ENCODE measurements around the gene FAM186B.

The FAM186B gene

DNA sequence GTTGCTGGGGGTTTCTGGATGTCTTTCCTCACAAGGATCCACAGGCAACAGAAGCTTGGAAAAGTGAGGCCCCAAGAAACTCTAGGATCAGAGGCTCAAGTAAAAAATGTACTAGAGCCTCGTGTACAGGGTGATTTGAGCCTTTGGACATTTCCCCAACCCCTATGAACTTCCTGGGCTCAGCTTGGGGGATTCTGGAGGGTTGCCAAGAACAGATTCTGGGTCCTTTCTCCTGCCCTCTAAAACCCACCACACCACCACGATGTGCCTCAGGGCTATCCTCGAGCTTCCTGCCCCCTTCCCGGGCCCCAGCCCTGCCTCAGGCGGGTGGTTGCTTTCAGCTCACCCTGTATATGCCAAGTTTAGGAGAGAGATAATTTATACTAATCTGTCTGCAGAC is 583 bp downstream of the FAM186B start:
- no peak for DNase-seq

DNA sequence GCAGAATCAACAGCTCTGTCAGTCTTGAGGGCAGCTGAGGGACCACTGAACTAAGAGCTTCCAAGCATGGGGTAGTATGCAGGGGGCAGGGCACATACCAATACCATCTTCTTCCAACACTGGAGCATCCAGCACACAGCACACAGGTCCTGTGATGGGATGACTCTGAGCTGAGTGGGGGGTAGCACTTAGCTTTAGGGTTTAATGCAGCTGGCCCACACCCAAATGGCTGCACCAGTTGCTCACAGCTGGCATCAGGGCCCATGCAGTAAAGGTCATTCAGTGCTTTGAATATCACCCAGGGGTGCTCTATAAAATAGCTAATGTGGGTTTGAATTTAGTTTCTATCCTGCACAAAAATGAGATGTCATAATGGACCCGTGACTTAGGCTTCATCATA is 1.7 kb downstream of the FAM186B start:
- no peak for DNase-seq

DNA sequence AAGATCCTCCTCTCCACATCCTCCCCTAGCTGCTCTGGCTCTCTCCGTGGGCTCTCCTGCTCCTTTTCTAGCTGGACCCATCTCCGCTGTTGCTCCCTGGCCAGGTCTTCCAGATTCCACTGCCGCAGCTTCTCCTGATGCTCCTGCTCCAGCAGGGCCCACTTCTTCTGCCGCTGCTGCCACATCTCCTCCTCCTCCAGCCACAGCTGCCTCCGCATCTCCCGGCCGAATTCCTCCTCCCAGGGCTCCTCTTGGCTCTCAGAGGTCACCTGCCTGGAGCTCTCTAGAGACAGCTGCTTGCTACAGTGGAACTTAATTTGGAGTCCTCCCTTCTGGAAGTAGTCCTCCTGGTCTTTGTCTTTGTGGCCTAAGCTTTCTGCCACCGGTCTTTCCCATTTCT is 5.5 kb downstream of the FAM186B start:
- DNase-seq, result no peak

DNA sequence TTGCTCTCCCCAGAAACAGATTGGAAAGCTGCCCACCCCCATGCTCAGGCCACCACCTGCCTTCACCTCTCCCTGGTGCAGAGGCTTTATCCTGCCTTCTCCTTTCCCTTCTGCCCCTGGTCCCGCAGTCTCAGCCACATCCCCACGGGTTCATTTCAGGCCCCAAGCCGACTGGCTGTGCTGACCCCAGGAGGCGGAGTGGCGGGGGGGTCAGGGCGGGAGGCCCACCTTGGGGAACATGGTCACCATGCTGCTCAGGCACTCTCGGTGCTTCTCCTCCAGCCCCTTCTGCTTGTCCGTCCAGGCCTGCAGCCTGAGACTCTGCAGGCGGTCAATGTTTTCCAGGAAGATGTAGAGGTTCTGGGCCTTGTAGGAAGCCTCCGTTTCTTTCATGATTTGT is 6.9 kb downstream of the FAM186B start:
- DNase-seq, result no peak

DNA sequence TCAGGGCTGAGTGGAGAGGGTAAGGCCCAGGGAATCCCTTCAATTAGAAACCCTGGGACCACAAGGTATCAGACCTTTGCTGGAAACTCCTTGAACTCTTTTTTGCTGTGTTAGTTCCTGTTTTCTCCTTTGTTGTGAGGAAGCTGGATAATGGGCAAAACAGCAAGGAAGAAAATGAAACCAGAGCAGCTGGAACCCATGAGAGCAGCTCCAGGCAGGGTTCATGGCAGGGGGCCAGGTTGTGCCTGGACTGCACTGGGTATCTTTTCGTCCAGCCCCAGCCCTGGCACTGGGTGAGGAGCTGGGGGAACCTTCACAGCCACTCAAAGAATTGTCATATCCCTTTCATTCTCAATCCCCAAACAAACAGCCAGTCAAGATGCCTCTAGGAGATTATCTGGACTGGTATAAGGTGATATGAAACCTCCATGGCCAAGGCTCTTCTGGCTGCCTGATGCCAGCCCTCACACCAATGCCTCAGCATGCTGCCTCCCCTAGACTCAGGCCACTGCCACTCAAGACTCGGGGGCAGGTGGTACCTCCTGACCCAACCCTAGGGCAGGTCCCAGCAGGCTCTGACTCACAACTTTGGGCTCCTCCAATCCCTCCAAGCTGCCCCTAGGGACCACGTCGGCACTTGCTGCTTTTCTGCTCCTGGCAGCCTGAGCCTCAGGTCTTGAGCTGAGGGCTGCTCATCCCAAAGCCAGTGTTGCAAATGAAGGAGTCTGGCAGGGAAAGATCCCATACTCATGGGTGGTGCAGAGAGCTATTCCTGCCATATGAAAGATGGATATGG is 16.5 kb downstream of the FAM186B start:
- peak; percentile 39 for DNase-seq

DNA sequence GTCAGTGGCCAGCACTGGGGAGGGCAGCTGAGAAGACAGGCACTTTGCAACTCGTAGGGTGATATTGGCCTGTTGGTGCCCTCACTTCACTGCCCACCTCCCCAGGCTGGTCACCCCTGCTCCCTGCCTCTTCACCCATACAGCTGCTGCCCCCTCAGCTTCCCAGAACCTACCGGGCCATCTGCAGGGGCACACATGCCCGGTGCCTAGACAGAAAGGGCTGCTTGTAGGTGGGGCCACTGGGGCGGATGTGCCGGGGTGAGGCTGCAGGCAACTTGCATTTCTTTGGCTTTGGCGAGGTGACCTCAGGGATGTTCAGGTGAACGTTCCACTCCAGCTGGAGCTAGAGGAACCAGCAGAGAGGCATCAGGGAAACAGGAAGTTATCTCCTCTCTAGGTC is 17.2 kb downstream of the FAM186B start:
- DNase-seq, result no peak

DNA sequence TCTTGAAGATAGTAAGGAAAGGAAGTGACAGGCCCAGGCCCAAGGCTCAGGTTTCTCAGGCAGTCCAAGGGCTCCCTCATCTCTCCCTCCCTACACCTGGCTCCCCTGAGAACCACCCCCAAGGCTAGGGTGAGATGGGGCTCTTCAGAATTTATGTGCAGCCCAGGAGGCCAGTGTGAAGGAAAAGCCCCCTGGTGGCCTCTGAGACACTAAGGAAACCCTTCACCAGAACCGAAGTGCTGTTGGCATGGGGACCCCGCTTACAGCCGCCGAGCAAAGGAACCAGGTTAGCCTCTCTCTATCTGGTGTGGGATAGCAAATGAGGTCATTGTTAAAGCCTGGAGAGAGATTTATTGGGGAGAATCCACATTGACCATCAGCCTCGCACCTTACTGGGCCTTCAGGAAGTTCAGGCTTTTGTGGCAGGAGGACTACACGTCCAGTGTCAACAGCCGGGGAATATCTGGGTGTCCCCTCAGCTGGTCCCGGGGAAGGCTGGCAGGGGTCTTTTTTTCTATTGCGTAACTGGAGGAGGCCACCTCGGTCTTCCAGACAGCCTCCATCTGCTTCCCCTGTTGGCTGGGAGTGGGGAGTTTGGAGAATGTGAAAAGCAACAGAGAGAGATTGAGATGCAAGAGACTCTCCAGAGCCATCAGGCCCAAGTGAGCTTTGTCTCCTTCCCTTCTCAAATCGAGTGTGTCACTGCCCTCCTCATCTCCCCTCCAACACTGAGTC is 18.1 kb downstream of the FAM186B start:
- no peak for DNase-seq

DNA sequence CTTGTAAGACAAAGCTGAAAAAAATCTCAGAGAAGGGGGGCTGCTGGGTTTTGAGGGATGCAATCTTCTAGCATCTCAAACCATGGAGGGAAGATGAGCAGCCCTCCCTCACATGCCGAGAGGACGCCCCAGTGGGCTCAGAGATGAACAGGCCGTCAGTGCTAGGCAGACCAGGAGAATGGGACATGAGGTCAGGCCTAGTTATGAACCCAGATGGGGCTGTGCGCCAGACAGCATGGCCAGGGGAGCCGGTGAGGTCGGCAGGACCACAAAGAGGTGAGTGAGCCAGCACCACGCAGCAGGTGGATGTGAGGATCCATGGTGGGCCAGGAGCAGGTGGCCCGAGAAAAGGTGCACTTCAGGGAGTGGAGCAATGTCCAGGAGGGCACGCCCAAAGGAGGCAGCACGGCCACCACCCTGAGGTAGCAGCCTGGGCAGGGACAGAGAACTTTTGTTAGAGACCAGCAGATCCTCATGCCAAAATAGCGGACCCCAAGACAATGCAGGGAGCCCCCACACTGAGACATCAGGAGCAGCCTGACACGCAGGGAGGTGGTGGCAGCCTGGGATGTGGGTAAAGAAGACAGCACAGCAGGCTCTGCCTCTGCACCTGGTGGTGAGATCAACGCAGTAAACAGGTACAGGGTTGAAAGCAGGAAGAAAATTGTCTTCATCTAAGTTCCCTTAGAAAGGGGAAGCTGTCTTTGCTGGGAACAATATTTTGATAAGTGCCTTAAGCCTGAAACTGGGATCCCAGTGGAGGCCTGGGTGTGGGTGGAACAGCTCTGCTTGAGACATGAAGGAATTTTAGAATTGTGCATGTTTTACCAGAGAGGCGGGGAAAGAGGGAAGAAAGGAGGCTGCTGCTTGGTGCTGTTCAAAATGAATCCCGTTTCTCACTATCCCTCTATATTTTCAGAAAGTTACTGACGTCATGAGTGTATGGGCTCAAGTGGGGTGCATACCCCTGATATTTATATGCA is 19.7 kb downstream of the FAM186B start:
- no peak for DNase-seq

DNA sequence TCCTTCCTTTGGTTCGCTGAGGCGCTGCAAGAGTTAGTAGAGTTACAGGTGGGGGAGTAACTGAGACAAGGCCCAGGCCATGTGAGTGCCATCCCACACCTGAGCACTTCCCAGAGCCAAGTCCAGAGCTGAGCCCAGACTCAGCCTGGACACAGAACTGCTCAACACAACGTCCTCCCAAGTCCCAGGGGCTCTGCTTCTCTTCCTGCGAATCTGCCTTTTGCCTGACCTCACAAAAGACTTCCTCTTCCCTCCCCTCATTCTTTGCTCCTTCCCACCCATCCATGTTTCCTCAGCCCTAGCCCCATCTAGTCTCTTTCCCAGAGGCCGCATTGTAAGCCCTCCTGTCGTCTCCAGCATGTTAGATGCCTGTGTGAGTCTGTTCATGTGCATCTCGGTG is 20.8 kb downstream of the FAM186B start:
- no peak for DNase-seq

DNA sequence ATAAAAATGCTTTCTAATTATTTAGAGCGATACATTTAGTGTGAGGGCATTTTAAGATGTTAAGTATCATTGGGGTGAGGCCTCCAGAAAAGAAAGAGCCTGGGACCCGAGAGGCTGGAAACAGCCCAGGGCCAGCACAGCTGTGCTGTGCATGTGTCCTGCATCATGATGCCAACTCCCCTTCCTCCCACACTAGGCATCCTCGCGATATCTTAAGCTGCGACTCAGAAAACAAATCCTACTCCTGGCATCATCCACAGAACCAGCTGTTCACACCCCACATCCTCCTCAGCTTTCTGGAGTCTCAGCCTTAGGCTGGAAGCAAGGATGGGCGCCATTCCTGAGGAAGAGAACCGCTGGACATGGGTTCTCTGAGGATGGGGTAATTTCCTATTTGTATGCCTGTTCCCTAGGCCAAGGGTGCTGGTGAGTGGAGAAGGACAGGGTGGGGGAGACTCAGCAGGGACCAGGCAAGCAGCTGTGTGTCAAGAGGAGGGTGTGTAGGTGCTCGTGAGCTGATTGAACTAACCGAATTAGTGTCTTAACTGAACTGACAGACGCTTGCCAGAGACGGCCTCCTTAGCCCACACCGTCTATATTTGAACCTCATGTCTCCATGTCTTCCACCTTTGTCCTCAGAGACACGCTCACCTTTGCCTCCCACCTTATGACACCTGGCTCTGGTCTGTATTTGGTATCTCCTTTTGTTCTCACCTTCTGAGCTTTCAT is 21.9 kb downstream of the FAM186B start:
- no peak for DNase-seq

DNA sequence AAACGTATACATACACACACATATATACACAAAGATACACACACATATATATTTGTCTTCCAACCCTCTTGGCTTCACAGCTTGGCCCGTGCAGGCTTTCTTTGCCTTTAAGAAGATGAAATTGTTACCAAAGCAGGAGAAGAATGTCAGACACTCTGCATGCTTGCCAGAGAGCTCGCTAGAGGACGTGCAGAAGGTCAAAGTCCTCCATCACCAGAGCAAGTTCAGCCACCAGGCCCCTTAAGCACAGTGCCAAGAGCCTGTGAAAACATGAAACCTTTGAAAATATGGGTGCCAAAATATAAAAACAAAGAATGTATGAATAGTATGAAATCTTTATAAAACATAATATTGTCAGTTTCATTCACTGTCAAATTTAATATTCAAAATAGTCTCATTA is 22.6 kb downstream of the FAM186B start:
- DNase-seq, result no peak

DNA sequence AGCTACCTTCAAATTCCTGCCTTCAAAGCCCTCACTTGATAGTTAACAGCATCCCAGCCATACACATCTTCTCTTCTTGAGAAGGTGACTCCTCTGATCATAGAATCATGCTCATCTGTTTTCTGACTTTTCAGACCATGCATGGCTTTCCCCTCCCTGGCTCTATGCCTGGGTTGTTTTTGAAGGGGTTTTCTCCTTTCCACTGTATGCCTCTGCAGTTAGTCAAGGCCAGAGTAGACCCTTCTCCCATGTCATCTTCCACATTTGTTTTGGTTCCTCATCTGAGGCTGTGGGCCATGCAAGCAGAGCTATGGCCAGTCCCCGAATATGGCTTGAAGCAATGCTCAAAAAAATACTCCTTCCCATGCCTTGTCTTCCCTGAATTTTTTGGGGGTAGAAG is 23.2 kb downstream of the FAM186B start:
- DNase-seq, result no peak

DNA sequence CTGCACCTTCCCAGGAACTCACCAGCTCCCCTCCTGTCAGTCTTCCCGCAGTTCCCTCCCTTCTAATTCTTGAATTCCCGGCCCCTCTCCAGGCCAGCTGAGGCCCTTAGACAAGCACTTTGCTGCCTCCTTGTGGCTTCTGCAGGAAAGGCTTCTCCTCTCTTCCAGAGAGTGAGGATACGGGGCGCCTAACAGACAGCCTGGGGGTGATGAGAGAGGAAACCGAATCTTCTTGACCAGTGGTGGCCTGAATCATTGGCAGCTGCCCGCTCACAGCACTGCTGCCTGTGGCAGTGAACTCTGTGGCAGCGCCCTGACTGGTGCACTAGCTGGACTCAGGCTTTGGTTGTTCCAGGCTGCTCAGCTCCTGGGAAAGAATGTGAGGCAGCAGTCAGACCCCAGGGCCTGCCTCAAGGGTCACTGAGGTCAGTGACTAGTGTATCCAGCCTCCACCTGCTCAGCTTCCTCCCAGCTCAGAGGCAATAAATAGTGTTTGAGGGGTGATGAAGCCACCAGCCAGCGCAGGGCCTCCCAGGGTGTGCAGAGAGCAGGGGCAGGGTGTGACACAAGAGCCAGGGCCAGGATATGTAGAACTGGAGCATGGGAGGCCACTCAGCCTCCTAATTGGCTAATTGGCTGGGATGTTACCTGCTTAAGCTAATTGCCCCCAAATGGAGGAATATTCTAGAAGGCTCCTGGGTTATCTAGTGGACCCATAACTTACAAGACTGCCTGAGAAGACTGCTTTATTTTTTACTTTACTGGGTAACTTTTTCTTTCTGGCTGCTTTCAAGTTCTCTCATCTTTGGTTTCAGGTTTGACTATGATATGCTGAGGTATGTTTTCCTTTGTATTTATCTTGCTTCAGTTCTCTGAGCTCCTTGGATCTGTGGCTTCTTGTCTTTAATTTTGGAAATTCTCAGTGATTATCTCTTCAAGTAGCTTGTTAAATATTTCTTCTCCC is 24.6 kb downstream of the FAM186B start:
- peak; percentile 36 for DNase-seq

DNA sequence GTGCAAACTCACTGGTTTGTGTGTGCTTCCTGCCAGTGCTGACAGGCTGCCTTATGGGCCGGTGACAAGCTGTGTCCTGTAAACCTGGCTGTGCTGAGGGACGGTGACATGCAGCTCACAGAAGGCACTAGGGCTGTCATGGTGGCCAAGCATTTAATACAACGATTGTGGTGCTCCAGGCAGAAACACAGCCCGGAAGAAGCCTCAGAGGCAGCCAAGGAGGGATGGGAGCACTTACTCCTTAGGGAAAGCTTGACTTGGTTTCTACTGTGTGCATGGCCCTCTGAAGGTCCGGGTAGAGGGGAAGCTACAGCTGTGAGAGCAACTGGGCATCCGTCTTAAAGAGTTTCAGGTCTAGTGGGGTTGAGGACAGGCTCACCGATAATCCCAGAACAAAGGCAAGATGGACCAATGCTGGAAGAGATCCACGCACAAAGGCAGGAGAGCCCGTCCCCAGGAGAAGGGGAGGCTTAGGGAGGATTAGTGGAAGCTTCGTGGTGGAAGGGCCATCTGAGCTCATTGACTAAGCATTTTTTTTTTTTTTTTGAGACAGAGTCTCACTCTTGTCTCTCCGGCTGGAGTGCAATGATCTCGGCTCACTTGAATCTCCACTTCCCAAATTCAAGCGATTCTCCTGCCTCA is 26.8 kb downstream of the FAM186B start:
- no peak for DNase-seq

DNA sequence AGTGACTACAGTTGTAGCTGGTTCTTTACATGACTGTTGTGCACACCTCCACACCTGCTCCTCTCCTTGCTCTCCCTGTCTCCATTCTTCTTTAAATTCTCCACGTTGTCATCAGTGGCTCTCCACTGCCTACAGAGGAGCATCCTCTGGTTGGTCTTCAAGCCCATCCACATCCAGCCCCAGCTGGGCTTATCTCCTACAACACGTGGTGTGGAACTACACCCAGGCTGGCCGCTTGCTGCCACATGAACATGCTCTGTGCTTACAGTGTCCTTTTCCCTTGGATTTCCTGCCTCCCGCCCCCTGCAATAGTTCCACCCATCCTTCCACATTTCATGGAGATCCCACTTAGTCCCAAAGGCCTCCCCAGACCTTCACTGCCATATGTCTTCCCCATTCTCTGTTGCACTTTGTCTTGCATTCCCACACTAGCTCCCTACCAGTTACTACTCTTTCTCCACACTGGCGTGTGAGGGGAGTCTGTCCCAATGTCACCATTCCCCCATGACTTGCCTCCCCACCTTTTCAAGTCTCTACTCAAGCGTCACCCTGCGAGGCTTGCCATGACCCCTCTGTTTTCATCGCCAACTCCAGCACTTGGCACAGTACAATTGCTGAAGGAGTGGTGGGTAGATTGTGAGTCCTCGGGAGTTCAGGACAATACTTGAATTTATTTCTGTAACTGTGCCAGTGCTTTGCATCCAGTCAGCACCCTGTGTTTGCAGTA is 27.7 kb downstream of the FAM186B start:
- DNase-seq, result no peak

DNA sequence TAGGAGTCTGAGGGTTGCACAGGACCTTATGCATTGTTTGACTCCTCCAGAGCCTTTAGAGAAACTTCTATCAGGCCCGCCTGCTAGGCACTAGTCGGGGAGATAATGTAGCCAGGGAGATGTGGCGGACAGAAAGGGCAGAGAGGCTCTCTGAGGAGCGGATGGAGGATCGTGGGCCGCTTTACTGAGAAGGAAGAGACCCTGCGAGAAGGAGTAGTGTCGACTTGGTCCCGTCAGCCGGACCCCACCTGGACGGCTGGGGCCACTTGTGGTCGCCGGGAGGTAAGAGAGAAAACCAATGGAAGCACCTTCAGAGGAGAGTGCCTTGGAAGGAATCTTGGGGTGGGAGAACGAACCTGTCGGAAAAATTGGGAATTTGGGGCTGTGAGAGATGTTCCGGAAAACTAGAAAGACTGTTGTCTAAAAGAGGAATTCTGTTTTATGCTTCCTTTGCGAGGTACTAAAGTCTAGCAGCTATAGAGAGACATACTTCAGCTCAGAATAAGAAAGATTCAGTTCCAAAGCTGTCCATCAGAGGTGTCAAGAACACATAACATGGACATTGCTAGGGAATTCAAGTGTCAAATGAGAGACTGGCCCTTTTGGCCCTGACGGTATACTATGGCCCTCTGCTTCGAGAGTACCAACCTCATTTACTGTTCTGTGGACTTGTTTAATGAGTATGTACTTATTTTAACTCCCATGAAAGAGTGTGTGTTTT is 36.8 kb downstream of the FAM186B start:
- DNase-seq, result no peak

DNA sequence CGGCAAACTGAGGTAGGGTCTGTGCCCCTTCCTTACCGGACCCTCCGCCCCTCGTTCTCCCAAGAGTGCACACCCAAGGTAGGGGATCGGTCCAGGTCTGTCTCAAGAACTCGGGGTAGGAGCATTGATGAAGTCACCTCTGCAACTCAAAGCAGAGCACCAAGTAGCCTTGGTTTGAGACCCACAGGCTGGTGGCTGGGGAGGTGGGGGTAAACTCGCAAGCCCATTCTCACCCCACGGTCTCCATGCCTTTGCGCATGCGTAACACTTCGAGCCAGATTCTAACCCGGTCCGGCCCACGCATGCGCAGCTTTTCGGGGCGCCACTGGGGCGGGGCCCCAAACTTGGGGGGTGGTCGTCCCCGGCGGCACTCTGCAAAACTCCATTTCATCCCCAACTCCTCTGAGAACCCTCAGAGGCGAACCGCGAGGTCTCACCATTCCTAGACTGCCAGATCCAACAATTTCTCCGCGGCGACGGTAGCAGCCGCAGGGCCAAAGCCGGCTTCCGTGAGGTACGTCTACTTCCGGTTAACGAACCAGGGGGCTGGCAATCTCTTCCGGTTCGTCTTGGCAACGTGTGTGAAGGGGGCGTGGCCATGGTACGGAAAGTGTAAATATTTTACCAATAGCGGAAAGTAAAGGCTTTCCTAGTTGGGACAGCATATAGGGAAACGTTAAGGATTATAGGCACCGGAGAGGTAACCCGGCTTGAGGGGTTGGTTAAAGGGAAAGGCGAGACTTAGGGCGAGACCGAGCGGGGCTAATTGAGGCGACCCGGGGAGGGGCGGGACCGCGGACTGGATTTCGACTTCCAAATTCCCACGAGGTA is 37.6 kb downstream of the FAM186B start, which contains the start of gene MCRS1:
MCRS1 (minus strand) TSS at position 532 of the 831 bp plus-strand sequence. CDS start 1,411 bp downstream, outside the sequence.
- peak; percentile 93 for DNase-seq

DNA sequence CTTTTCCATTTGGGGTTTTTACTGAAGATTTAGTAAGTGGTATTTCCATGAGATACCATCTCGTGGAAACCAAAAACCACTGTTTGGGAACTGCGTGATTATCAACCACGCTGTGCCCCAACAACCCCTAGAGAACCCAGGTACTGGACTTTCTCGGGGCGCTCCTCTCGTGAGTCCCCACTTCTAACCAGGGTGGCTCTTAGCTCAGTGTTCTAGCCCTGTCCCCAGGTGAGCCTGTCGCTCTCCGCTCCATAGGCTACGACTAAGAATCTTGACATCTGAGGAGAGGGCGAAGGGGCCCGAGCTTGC is 38.2 kb downstream of the FAM186B start:
- no peak for DNase-seq

DNA sequence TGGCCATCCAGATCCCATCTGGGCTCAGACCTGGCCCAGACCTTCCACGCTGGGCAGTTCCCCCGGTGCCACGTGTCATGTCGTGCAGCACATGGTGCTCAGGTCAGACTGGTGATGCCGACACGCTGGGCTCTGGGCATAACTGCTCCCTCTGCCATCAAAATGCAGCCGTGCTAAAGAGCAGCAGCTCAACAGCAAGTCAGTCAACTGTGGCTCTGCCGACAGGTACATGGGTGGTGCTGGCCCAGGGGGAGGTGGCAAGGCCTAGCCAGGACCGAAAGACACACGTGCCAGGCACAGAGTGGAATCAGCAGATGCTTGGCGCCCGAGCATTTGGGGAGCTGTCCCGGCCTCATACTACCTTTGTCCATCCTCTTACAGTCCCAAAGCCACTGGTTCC is 39.1 kb downstream of the FAM186B start:
- DNase-seq, result no peak
